ENCODE data around the gene ZFP91.
A peak's percentile ranks its signal among the peaks of the same experiment; 100 is the strongest.
"Not testable (repeated sequence)": the region's sequence is repeated elsewhere in the genome, so short reads cannot be mapped to it uniquely, and the experiment has no call there.

Gene ZFP91

GRCh38 chr11:58578635-58579191 is at the start of gene ZFP91:
Gene ZFP91 (plus strand): TSS chr11:58579063. CDS start chr11:58579282, 219 bp downstream.
- DNase-seq, result peak; percentile 84

- no peak for DNase-seq
Observed at GRCh38 chr11:58530236-58530635, 48.6 kb upstream of the ZFP91 start.

GRCh38 chr11:58531865-58532341 is 47.0 kb upstream of the ZFP91 start:
- no peak for DNase-seq

GRCh38 chr11:58546841-58547240 is 32.0 kb upstream of the ZFP91 start:
- no peak for DNase-seq

GRCh38 chr11:58549644-58550043 is 29.2 kb upstream of the ZFP91 start:
- DNase-seq, result no peak

- no peak for DNase-seq
Observed at GRCh38 chr11:58560842-58561241, 18.0 kb upstream of the ZFP91 start.

- no peak for DNase-seq
Observed at GRCh38 chr11:58561394-58562098, 17.3 kb upstream of the ZFP91 start.

GRCh38 chr11:58562375-58562800 is 16.5 kb upstream of the ZFP91 start:
- DNase-seq, result no peak

- DNase-seq, result no peak
Observed at GRCh38 chr11:58564231-58564630, 14.6 kb upstream of the ZFP91 start.

- DNase-seq, result peak; percentile 13
Observed at GRCh38 chr11:58567889-58568512, 10.9 kb upstream of the ZFP91 start.

GRCh38 chr11:58572906-58573305 is 6.0 kb upstream of the ZFP91 start:
- not testable (repeated sequence) for DNase-seq

GRCh38 chr11:58573451-58574104 is 5.3 kb upstream of the ZFP91 start:
- no peak for DNase-seq

- DNase-seq, result no peak
Observed at GRCh38 chr11:58574881-58575280, 4.0 kb upstream of the ZFP91 start.

- no peak for DNase-seq
Observed at GRCh38 chr11:58575377-58576020, 3.4 kb upstream of the ZFP91 start, which contains the start of gene LPXN. Gene LPXN (minus strand): TSS chr11:58575856. CDS start chr11:58575772, 84 bp downstream.

- no peak for DNase-seq
Observed at GRCh38 chr11:58576887-58577471, 1.9 kb upstream of the ZFP91 start.

GRCh38 chr11:58577555-58578135 is 1.2 kb upstream of the ZFP91 start:
- DNase-seq, result peak; percentile 53

- peak; percentile 89 for DNase-seq
Observed at GRCh38 chr11:58578136-58578634, 678 bp upstream of the ZFP91 start.

GRCh38 chr11:58579192-58580129 is 598 bp downstream of the ZFP91 start:
- DNase-seq, result peak; percentile 67

- DNase-seq, result no peak
Observed at GRCh38 chr11:58580311-58580710, 1.4 kb downstream of the ZFP91 start.

GRCh38 chr11:58582437-58582836 is 3.6 kb downstream of the ZFP91 start:
- no peak for DNase-seq

GRCh38 chr11:58586998-58587397 is 8.1 kb downstream of the ZFP91 start:
- no peak for DNase-seq

Measured in T1000 (cell line).